GM19025 (cell line): Measurements from ENCODE around the gene ITGA7.
A peak's percentile ranks its signal among the peaks of the same experiment; 100 is the strongest.

Source experiments
- ATAC-seq: cut with Tn5 transposase; IDR thresholded peaks from one replicate; pipeline ENCODE4 v1.9.1; 2021; ENCODE audit warnings: mild to moderate bottlenecking, low read depth, moderate library complexity; ENCODE audit not compliant: unreplicated experiment

The ITGA7 gene

GRCh38 chr12:55718624-55719275 is 11.0 kb upstream of the ITGA7 start:
- no peak for ATAC-seq

GRCh38 chr12:55718015-55718414 is 10.3 kb upstream of the ITGA7 start:
- ATAC-seq: no peak

- no peak for ATAC-seq
Observed at GRCh38 chr12:55717011-55718007, 9.6 kb upstream of the ITGA7 start.

- no peak for ATAC-seq
Observed at GRCh38 chr12:55716582-55716957, 8.9 kb upstream of the ITGA7 start.

GRCh38 chr12:55715833-55716581 is 8.3 kb upstream of the ITGA7 start, which contains the start of gene BLOC1S1:
Gene BLOC1S1, plus strand, starts transcription at chr12:55716046. Its CDS starts 6 bp downstream, at chr12:55716052.
- ATAC-seq: peak; percentile 76

- ATAC-seq: no peak
Observed at GRCh38 chr12:55715169-55715764, 7.6 kb upstream of the ITGA7 start.

- ATAC-seq: no peak
Observed at GRCh38 chr12:55713721-55714120, 6.0 kb upstream of the ITGA7 start.

- no peak for ATAC-seq
Observed at GRCh38 chr12:55712700-55713415, 5.2 kb upstream of the ITGA7 start.

- no peak for ATAC-seq
Observed at GRCh38 chr12:55711786-55712553, 4.3 kb upstream of the ITGA7 start.

GRCh38 chr12:55708695-55709233 is 1.1 kb upstream of the ITGA7 start:
- ATAC-seq: no peak

GRCh38 chr12:55707219-55707671 is 459 bp downstream of the ITGA7 start:
- no peak for ATAC-seq

- no peak for ATAC-seq
Observed at GRCh38 chr12:55706568-55707218, 1.0 kb downstream of the ITGA7 start.

GRCh38 chr12:55705782-55706402 is 1.8 kb downstream of the ITGA7 start:
- no peak for ATAC-seq

GRCh38 chr12:55704824-55705718 is 2.6 kb downstream of the ITGA7 start:
- no peak for ATAC-seq

- no peak for ATAC-seq
Observed at GRCh38 chr12:55703901-55704761, 3.6 kb downstream of the ITGA7 start.

- no peak for ATAC-seq
Observed at GRCh38 chr12:55703288-55703687, 4.4 kb downstream of the ITGA7 start.
